ENCODE data around the gene TOLLIP.

TOLLIP gene

GRCh38 chr11:1340111-1340510 lies 30.7 kb upstream of the TOLLIP start:
- H3K4me3 ChIP-seq (ENCODE audit: low read depth, low read length), result no peak overlapping the region
- TF ChIP-seq CTCF (IDR thresholded peaks at IDR 0.05; ENCODE audit: borderline replicate concordance, insufficient read depth, low read depth, low read length), result no peak

GRCh38 chr11:1339066-1339675 lies 29.7 kb upstream of the TOLLIP start:
- H3K4me3 ChIP-seq (ENCODE audit: low read depth, low read length), result no peak overlapping the region
- TF ChIP-seq CTCF (IDR thresholded peaks at IDR 0.05; ENCODE audit: borderline replicate concordance, insufficient read depth, low read depth, low read length), result no peak

GRCh38 chr11:1338201-1339065 lies 29.0 kb upstream of the TOLLIP start:
- TF ChIP-seq CTCF (IDR thresholded peaks at IDR 0.05; ENCODE audit: borderline replicate concordance, insufficient read depth, low read depth, low read length), result no peak

GRCh38 chr11:1337647-1338007 lies 28.2 kb upstream of the TOLLIP start:
- no peak overlapping the region for H3K4me3 ChIP-seq (ENCODE audit: low read depth, low read length)
- no peak for TF ChIP-seq CTCF (IDR thresholded peaks at IDR 0.05; ENCODE audit: borderline replicate concordance, insufficient read depth, low read depth, low read length)

More at GRCh38 chr11:1338201-1339065, 29.0 kb upstream of the TOLLIP start:
- H3K4me3 ChIP-seq (ENCODE audit: low read depth, low read length), result no peak overlapping the region

GRCh38 chr11:1336836-1337646 lies 27.6 kb upstream of the TOLLIP start:
- no peak overlapping the region for H3K4me3 ChIP-seq (ENCODE audit: low read depth, low read length)

More at GRCh38 chr11:1336836-1337646, 27.6 kb upstream of the TOLLIP start:
- TF ChIP-seq CTCF (IDR thresholded peaks at IDR 0.05; ENCODE audit: borderline replicate concordance, insufficient read depth, low read depth, low read length), result no peak
